ENCODE results near the gene ABCC9.

Gene ABCC9

DNA sequence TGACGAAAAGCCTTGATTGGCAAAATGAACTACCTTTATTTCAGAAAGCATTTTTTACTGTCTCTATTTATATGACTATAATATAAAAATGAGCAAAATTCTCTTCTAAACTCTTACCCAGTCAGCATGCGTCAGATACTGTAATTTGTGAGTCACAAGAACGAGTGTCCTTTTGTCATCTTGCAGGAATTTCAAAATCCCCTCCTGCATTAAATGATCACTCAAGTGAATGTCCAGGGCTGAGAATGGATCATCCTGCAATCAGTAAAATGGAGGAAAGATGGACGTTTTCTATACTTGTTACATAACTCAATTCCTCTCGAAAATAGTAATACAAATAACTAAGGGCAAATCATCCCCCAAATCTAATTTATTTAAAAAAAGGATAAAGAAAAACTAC lies 89.0 kb downstream of the ABCC9 start:
- TF ChIP-seq, protein P1, sequence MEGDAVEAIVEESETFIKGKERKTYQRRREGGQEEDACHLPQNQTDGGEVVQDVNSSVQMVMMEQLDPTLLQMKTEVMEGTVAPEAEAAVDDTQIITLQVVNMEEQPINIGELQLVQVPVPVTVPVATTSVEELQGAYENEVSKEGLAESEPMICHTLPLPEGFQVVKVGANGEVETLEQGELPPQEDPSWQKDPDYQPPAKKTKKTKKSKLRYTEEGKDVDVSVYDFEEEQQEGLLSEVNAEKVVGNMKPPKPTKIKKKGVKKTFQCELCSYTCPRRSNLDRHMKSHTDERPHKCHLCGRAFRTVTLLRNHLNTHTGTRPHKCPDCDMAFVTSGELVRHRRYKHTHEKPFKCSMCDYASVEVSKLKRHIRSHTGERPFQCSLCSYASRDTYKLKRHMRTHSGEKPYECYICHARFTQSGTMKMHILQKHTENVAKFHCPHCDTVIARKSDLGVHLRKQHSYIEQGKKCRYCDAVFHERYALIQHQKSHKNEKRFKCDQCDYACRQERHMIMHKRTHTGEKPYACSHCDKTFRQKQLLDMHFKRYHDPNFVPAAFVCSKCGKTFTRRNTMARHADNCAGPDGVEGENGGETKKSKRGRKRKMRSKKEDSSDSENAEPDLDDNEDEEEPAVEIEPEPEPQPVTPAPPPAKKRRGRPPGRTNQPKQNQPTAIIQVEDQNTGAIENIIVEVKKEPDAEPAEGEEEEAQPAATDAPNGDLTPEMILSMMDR (conservative IDR thresholded peaks at IDR 0.05; ENCODE audit: low read length), result no peak
- H3K4me3 ChIP-seq (ENCODE audit: low read length), result no peak overlapping the region
- DNase-seq (ENCODE audit: low read depth), result peak; percentile 43

DNA sequence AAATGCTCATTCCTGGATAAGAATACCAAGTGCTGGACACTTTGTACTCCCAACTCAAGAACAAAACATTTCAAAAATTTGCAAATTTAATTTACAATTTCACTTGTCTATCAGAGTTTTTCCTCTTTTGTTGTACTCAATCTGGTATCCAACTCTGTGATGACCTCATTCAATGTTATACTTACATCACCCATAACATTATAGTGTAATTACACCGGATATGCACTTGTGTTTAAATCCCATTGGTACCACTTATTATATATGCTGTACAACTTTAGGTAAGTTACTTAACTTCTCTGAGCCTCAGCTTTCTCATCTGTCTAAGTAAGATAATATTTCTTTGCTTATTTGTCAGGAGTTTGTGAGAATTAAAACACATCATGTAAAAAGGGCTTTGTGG lies 90.1 kb downstream of the ABCC9 start:
- TF ChIP-seq, protein P1 (conservative IDR thresholded peaks at IDR 0.05; ENCODE audit: low read length), result no peak
- DNase-seq (ENCODE audit: low read depth), result no peak
- H3K4me3 ChIP-seq (ENCODE audit: low read length), result no peak overlapping the region

DNA sequence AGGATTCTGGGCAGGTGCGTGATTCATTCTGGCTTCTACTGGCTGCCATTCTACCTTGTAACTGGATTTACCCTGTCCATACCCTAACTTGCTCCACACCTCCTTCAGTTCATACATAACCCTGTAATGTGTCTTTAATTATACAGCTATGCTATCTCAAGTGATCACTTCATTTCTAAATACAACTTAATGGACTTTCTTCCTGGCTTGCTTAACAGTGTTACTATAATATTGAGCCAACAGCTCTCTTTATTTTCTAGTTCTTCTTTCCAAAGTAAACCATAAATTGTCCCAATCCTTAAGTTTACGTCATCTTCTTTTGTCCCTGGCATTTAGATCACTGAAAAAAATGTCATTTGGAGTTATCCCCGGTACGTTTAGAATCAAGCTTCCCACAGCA lies 90.8 kb downstream of the ABCC9 start:
- no peak overlapping the region for H3K4me3 ChIP-seq (ENCODE audit: low read length)
- no peak for DNase-seq (ENCODE audit: low read depth)
- TF ChIP-seq, protein P1 (conservative IDR thresholded peaks at IDR 0.05; ENCODE audit: low read length), result no peak

DNA sequence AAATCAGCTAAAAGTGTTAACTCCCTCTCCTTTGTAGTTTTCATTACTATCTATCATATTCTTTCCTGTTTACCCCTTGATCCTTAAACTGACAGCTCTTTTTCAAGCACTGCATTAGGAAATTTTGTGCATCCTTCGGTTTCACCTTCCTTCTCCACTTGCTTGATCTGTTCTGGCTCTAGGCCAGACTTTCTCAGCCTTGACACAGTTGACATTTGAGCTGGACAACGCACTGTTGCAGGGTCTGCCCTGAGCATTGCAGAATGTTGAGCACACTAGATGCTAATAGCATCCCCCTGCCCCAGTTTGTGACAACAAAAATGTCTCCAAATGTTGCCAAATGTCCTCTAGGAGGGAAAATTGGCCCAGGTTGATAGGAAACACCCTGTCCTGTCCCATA lies 91.3 kb downstream of the ABCC9 start:
- TF ChIP-seq, protein P1 (conservative IDR thresholded peaks at IDR 0.05; ENCODE audit: low read length), result no peak
- H3K4me3 ChIP-seq (ENCODE audit: low read length), result no peak overlapping the region
- no peak for DNase-seq (ENCODE audit: low read depth)

DNA sequence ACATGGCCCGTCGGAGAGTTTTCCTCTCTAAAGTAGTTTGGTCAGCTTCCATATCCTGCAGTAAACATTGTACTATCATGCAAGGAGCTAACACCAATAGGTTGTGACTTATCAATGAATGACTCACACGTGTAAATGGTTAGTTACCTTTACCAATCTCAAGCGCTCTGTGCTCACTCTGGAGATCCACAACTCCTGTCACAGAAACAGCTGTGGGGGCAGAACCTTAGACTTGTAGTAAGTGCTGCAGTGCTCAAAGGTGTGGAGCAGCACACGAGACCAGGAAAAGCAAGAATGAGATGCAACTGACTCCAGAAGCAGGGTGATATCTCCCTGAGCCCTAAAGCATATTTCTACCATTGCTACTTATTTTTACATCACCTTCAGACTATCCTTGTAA lies 93.0 kb downstream of the ABCC9 start:
- TF ChIP-seq, protein P1 (conservative IDR thresholded peaks at IDR 0.05; ENCODE audit: low read length), result no peak
- no peak for DNase-seq (ENCODE audit: low read depth)
- H3K4me3 ChIP-seq (ENCODE audit: low read length), result no peak overlapping the region

DNA sequence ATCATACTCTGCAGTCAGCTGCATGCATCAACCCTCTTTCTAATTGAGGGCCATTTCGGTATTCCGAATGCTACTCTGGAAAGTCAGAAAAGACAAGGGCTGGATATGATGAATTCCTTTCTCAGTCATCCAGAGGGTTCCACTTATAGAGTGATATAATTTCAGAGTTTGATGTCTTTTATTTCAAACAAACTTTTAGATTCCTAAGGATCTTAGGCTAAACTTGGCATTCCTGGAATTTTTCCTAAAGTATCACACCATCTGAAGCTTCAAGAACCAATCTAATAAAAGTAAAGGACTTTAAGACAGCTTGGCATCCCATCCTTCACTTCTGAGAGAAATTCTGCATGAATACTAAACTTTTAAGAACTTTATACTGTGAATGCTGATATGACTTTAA lies 97.4 kb downstream of the ABCC9 start:
- DNase-seq (ENCODE audit: low read depth), result no peak
- TF ChIP-seq, protein P1 (conservative IDR thresholded peaks at IDR 0.05; ENCODE audit: low read length), result no peak
- H3K4me3 ChIP-seq (ENCODE audit: low read length), result no peak overlapping the region

DNA sequence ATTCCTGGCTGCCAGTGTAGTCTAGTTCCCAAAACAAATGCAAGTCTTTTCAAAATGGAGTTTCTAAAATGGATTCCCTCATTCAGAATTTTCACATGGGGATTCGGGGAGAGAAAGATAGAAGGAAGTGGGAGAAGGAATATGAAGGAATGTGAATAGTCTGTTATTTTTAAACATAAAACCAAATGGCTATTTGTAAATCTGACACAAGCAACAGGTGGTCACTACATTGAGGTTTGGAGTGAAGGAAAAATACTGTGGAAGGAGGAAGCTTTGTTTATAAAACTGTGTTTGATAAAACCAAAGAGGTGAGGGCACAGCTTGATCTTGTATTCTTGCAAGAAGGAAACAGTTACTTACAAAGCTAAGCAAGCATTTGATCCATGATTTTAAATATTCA lies 101.5 kb downstream of the ABCC9 start:
- DNase-seq (ENCODE audit: low read depth), result no peak
- TF ChIP-seq, protein P1 (conservative IDR thresholded peaks at IDR 0.05; ENCODE audit: low read length), result no peak
- no peak overlapping the region for H3K4me3 ChIP-seq (ENCODE audit: low read length)
